Amygdala (tissue), 56 donors: ENCODE data around the gene P2RY8.
"Not testable (repeated sequence)": the region's sequence is repeated elsewhere in the genome, so short reads cannot be mapped to it uniquely, and the experiment has no call there.

Source experiments
- DNase-seq, 56 donors: peaks; one replicate each; lab custom pipeline; 2025; lab: John Stamatoyannopoulos, UW

Gene P2RY8

DNA sequence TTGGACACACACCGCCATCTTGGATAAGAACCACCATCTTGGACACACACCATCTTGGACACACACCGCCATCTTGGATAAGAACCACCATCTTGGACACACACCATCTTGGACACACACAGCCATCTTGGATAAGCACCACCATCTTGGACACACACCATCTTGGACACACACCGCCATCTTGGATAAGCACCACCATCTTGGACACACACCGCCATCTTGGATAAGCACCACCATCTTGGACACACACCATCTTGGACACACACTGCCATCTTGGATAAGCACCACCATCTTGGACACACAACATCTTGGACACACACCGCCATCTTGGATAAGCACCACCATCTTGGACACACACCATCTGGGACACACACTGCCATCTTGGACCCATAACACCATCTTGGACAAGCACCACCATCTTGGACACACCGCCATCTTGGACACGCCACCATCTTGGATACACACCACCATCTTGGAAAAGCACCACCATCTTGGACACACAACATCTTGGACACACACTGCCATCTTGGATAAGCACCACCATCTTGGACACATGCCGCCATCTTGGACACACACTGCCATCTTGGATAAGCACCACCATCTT lies 88.9 kb downstream of the P2RY8 start:
- not testable (repeated sequence) for DNase-seq

DNA sequence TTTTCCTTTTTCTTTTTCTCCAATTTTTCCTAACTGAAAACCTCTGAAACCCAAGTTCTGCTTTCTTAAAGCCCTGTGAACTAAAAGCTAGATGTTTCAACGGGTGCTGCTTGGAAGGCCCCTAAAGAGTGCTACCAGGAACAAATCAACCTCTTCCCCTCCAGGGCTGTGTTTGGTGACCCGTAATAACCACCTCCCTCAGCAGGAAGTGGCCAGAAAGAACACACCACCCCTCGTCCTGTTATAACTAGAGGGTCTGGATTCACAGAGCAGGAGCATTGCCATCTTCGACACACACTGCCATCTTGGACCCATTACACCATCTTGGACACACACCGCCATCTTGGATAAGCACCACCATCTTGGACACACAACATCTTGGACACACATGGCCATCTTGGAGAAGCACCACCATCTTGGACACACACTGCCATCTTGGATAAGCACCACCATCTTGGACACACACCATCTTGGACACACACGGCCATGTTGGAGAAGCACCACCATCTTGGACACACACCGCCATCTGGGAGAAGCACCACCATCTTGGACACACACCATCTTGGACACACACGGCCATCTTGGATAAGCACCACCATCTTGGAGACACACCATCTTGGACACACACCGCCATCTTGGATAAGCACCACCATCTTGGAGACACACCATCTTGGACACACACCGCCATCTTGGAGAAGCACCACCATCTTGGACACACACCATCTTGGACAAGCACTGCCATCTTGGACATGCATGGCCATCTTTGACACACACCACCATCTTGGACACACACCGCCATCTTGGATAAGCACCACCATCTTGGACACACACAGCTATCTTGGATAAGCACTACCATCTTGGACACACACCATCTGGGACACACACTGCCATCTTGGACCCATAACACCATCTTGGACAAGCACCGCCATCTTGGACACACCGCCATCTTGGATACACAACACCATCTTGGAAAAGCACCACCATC lies 89.7 kb downstream of the P2RY8 start:
- not testable (repeated sequence) for DNase-seq

DNA sequence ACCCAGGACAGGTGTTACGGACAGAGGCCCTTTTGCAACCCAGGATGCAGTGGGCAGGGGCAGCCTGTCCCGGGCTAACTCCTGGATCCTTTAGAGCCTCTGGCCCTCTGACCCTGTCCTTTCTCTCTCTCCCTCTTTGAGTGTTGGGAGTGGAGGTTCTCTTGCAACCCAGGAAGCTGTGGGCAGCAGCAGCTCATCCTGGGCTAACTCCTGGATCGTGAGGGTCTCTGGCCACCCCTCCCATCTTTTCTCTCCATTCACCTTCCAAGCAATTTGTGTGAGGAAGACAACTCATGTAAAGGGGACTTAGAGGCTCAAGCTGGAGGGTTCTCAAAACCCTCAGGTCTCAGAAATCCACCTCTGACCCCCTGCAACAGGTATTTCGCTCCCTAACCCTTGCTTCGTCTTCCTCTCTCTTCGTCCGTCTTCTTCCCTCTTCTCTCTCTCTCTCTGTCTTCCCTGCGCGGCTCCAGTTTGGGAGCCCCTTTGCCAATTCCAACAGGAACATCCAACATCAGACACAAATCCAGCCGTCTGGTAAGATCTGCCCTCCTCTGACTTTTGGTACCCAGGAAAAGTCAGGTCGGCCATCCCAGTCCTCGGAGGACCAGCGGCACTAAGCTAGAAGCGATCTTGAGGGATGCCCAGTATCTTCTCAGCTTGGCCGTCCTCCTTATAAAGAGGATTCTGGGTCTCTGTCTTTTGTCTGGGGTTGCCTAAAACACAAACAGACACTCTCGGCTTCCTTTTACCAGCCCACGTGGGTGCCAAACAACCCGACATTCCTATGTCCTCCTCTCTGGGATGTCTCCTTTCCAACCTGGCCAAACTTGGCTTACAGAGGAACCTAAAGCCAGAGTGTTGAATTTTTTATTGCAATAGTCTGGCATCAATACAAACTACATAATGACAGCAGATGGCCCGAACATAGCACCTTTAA lies 92.2 kb downstream of the P2RY8 start:
- no peak for DNase-seq

DNA sequence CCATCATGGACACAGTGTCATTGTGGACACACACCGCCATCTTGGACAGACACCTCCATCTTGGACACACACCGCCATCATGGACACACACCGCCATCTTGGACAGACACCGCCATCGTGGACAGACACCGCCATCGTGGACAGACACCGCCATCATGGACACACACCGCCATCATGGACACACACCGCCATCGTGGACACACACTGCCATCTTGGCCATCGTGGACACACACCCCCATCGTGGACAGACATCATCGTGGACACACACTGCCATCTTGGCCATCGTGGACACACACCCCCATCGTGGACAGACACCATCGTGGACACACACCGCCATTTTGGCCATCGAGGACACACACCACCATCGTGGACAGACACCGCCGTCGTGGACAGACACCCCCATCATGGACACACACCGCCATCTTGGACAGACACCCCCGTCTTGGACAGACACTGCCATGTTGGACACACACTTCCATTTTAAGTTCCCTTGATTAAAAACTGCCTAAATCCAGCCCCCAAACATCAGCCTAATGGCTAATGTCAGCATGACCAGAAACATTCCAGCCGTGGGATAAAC lies 93.4 kb downstream of the P2RY8 start:
- no peak for DNase-seq

DNA sequence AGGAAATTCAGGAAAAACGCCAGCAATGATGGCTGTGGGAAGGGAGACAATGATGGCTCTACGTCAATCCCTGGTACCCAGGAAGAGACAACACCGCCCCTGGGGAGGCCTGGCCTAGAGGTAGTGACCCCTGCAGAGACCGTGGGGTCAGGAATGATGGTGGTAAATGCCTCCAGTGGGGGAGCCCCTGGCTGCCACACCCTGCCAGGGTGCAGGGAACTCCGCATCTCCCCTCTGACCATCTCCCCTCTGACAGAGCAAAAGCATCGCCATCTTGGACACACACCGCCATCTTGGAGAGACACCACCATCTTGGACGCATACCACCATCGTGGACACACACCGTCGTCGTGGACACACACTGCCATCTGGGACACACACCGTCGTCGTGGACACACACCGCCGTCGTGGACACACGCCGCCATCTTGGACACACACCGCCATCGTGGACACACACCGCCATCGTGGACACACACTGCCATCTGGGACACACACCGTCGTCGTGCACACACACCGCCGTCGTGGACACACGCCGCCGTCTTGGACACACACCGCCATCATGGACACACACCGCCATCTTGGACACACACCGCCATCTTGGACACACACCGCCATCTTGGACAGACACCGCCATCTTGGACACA lies 94.1 kb downstream of the P2RY8 start:
- no peak for DNase-seq

DNA sequence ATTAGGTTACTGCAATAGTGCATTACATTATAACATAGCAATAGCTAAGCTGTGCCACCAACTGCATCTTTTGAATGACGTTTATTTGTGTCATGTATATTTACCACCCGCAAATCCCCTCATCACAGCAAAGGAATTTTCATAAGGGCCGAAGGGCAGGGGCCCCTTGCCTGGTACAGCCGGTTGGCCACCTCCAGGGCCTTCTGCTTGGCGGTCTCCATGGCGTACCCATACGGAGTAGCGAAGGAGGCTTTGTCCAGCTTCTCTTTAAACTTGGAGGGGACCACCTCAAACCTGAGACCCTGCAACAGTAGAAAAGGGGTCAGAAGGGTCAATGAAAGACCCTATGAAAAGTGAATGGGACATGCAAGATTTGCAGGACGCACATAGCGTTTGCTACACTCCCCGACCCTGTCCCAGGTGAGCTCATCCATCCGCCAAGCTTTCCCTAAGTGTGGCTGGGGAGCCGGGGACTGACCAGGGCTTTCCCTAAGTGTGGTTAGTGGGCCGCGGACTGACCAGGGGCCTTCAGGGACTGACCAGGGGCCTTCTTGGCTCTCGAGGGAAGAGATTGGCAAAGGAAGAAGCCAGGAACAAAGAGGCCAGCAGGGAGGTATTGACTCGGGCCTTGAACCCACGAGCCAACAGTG lies 94.8 kb downstream of the P2RY8 start:
- no peak for DNase-seq

- DNase-seq, result no peak
Observed at GRCh38 chrX:1440506-1440905, 96.5 kb downstream of the P2RY8 start.

GRCh38 chrX:1435241-1435895 lies 101.6 kb downstream of the P2RY8 start:
- DNase-seq, result no peak

- DNase-seq, result no peak
Observed at GRCh38 chrX:1434871-1435240, 102.1 kb downstream of the P2RY8 start.

GRCh38 chrX:1433646-1434357 lies 103.2 kb downstream of the P2RY8 start:
- DNase-seq, result no peak

DNA sequence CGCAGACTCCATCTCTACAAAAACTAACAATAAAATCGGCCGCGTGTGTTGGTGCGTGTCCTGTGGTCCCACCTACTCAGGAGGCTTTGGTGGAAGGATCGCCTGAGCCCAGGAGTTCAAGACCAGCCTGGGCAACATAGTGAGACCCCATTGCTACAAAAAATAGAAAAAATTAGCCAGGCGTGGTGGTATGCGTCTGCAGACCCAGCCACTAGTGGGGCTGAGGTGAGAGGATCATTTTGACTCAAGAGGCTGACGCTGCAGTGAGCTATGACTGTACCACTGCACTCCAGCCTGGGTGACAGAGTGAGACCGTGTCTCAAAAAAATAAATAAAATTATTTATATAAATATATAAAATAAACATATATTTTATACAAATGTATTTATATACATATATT lies 106.5 kb downstream of the P2RY8 start:
- no peak for DNase-seq

GRCh38 chrX:1427756-1428155 lies 109.2 kb downstream of the P2RY8 start:
- DNase-seq, result no peak

GRCh38 chrX:1426321-1426720 lies 110.7 kb downstream of the P2RY8 start:
- DNase-seq, result not testable (repeated sequence)

DNA sequence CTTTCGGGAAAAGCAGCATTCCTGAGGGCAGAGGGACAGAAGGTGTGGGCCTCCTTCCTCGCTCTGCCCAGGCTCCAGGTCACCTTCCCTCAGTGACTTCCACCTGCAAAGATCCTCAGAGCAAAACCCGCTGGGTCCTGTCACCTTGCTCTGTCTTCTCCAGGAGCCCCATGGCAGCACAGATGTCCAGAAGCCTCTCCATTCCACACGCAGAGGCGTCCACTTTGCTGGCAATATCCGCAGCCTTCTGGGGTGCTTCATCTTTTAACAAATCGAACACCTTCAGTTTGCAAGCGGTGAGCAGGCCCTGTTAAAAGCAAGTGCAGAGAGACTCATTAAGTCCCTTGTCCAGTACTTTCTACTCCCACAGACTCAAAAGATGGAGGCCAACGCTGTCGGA lies 111.6 kb downstream of the P2RY8 start:
- DNase-seq, result no peak

DNA sequence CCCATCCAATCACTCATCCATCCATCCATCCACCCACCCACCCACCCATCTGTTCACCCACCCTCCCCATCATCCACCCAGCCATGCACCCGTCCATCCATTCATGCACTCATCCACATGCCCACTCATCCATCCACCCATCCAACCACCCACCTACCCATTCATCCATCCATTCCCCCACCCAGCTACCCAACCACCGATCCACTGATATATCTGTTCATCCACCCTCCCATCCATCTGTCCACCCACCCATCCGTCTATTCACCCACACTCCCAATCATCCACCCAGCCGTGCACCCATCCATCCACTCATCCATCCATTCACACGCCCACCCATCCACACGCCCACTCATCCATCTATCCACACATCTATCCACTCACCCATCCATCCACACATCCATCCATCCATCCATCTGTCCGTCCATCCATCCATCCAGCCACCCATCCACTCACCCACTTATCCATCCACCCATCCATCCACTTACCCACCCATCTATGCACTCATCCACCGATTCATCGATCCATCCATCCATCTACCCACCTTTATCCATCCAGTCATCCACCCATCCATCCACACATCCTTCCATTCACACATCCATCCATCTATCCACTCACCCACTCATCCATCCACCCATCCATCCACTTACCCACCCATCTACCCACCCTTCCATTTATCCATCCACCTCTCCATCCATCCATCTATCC lies 112.7 kb downstream of the P2RY8 start:
- DNase-seq, result no peak

DNA sequence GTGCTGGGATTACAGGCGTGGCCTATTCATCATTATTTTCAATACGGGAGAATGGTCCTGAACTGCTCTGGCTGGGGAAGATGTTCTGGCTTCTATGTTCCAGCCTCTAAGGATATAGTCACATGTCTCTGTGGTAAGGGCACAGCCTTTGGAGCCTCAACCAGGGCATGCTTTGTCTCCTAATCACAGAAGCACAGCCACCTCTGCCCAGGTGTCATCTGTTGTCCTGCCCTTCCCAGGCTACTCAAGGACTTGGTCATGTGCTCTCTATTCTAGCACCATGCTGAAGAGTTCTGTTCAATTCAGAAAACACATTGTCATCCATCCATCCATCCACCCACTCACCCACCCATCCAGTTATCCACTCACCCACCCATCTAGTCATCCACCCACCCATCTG lies 113.8 kb downstream of the P2RY8 start:
- no peak for DNase-seq

DNA sequence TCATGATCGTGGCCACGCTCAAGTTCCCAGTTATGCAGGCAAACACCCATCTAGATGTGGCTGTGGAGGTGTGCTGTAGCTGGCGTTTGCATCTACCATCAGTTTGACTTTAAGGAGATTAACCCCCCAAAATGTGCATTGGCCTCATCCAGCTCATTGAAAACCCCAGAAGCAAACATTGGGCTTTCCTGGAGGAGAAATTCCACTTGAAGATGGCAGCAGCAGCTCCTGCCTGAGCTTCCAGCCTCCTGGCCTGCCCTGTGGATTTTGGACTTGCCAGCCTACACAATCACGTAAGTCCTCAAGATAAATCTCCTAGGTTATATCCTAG lies 114.9 kb downstream of the P2RY8 start:
- DNase-seq, result no peak
